GM06990 (cell line): Measurements from ENCODE around the gene SNRNP25.

ENCODE experiments used
- DNase-seq: peaks from one replicate; pipeline ENCODE4 v3.0.0-alpha.2; 2011; ENCODE audit not compliant: insufficient read length; ENCODE audit errors: extremely low read depth
- H3K27me3 ChIP-seq: replicated peaks from 2 replicates; pipeline ENCODE4 v1.6.0; 2011; ENCODE audit warnings: low read length; ENCODE audit not compliant: control insufficient read depth, insufficient read depth
- H3K36me3 ChIP-seq: 2 replicates; pipeline ENCODE4 v1.5.1; 2011; ENCODE audit warnings: low read length; ENCODE audit not compliant: control insufficient read depth, insufficient read depth
- H3K4me3 ChIP-seq: replicated peaks from 2 replicates; pipeline ENCODE4 v1.5.1; 2011; ENCODE audit warnings: low read depth, mild to moderate bottlenecking, control low read depth, low read length
- TF ChIP-seq, protein P1 (sequence below): IDR thresholded peaks from 2 replicates; pipeline ENCODE4 v1.5.1; 2011; ENCODE audit warnings: low read length, control low read depth, mild to moderate bottlenecking, inconsistent platforms; ENCODE audit not compliant: insufficient read depth, poor library complexity, severe bottlenecking

The SNRNP25 gene

GRCh38 chr16:101586-101985 lies 48.0 kb downstream of the SNRNP25 start:
- Histone ChIP-seq H3K4me3 (no peak overlapping the region), H3K36me3 (peaks cover 28% of the 10 kb centered on the region), H3K27me3 (no peaks in the 10 kb centered on the region)
- no peak for DNase-seq
- TF ChIP-seq, protein P1, sequence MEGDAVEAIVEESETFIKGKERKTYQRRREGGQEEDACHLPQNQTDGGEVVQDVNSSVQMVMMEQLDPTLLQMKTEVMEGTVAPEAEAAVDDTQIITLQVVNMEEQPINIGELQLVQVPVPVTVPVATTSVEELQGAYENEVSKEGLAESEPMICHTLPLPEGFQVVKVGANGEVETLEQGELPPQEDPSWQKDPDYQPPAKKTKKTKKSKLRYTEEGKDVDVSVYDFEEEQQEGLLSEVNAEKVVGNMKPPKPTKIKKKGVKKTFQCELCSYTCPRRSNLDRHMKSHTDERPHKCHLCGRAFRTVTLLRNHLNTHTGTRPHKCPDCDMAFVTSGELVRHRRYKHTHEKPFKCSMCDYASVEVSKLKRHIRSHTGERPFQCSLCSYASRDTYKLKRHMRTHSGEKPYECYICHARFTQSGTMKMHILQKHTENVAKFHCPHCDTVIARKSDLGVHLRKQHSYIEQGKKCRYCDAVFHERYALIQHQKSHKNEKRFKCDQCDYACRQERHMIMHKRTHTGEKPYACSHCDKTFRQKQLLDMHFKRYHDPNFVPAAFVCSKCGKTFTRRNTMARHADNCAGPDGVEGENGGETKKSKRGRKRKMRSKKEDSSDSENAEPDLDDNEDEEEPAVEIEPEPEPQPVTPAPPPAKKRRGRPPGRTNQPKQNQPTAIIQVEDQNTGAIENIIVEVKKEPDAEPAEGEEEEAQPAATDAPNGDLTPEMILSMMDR, result no peak

- Histone ChIP-seq H3K36me3 (peaks cover 28% of the 10 kb centered on the region), H3K4me3 (no peak overlapping the region), H3K27me3 (no peaks in the 10 kb centered on the region)
- TF ChIP-seq, protein P1, result no peak
- no peak for DNase-seq
These were observed 48.6 kb downstream of the SNRNP25 start for GRCh38 chr16:102060-102855.

DNA sequence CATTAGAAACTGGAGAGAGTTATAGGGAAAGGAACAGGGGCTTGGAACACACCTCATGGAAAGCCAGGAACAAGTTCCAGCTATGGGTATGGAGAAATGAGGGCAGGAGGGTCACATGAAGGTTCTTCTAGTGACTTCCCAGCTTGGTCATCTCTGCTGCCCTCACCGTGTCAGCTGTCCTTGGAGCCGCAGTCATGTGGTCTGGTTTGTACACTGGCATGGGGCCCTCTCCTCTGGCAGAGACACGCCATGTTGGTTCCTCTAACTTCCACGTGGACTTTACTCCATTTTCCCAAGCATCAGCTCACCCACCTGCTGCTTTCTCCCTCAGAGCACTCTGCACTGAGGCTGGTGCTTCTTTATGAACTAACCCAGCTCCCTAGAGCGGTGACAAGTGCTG lies 50.7 kb downstream of the SNRNP25 start:
- DNase-seq, result no peak
- TF ChIP-seq, protein P1, result no peak
- Histone ChIP-seq H3K4me3 (no peak overlapping the region), H3K36me3 (peaks cover 18% of the 10 kb centered on the region), H3K27me3 (no peaks in the 10 kb centered on the region)

DNA sequence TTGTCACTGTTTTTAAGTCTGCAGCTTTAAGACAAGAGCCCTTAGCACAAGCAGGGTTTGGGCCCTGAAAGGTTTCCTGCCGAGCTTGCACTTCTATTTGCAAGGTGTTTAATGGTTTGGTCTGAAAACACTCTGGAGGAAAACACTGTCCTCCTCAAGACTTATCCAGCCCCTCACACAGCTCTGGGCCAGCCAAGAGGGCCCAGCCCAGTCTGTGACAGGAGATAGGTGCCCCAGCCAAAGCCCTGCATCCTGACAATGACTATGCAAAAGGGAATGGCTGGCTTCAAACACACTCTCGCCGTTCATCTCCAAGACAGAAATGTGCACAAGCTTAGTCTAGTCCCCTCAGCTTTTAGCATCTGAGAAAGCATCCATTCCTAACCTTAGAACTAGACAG lies 51.3 kb downstream of the SNRNP25 start:
- peaks cover 18% of the 10 kb centered on the region for H3K36me3 ChIP-seq
- DNase-seq, result no peak
- H3K27me3 ChIP-seq, result no peaks in the 10 kb centered on the region
- TF ChIP-seq, protein P1, result no peak
- H3K4me3 ChIP-seq, result no peak overlapping the region

DNA sequence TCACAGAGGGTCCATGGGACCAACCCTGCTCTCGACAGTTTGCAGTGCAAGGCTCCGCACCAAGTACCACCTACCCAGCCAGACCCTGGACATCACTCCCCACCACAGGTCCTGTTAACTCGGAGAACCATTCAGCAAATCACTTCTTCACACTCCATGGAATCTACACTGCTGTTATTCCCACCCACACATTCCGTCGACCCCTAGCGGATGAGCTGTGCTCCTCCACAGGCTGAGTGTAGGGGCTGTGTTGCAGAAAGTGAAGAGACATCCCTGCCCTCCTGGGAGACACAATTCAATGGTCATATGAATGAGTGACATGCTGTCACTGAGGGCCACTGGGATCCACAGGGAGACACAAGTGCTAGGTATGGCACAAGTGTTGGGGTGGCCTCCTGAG lies 51.9 kb downstream of the SNRNP25 start:
- TF ChIP-seq, protein P1, result no peak
- Histone ChIP-seq H3K4me3 (no peak overlapping the region), H3K36me3 (peaks cover 18% of the 10 kb centered on the region), H3K27me3 (no peaks in the 10 kb centered on the region)
- no peak for DNase-seq
